A673 (cell line): ENCODE data around the gene CDH23.

Experiments used
- CTCF ChIP-seq: fragments of 300-800, 200-600 bp; sonication (generic); conservative IDR thresholded peaks from 2 replicates; pipeline ENCODE4 v1.5.1; 2017; ENCODE audit warnings: low read depth, mild to moderate bottlenecking, antibody characterized with exemption, low read length, moderate library complexity, mixed read lengths
- EZH2 ChIP-seq: fragments of 200-600 bp; sonication (generic); IDR thresholded peaks from 2 replicates; pipeline ENCODE4 v1.6.1; 2017; ENCODE audit warnings: borderline replicate concordance, low read depth, mild to moderate bottlenecking, mixed read lengths, antibody characterized with exemption, low read length; ENCODE audit not compliant: poor library complexity, severe bottlenecking

GRCh38 chr10:71828702-71829101, 432.0 kb downstream of the CDH23 start:
- TF ChIP-seq CTCF (no peak), EZH2 (no peak)
